IPS DF 19.7 (cell line): ENCODE results near the gene GLB1L3.
"Not testable (repeated sequence)": the region's sequence is repeated elsewhere in the genome, so short reads cannot be mapped to it uniquely, and the experiment has no call there.

Experiments used
- DNase-seq: peaks from one replicate; pipeline ENCODE4 v3.0.0-alpha.2; 2013; ENCODE audit warnings: low read depth, low spot score

GLB1L3 gene

GRCh38 chr11:134276396-134277182 lies 410 bp downstream of the GLB1L3 start:
- no peak for DNase-seq

DNA sequence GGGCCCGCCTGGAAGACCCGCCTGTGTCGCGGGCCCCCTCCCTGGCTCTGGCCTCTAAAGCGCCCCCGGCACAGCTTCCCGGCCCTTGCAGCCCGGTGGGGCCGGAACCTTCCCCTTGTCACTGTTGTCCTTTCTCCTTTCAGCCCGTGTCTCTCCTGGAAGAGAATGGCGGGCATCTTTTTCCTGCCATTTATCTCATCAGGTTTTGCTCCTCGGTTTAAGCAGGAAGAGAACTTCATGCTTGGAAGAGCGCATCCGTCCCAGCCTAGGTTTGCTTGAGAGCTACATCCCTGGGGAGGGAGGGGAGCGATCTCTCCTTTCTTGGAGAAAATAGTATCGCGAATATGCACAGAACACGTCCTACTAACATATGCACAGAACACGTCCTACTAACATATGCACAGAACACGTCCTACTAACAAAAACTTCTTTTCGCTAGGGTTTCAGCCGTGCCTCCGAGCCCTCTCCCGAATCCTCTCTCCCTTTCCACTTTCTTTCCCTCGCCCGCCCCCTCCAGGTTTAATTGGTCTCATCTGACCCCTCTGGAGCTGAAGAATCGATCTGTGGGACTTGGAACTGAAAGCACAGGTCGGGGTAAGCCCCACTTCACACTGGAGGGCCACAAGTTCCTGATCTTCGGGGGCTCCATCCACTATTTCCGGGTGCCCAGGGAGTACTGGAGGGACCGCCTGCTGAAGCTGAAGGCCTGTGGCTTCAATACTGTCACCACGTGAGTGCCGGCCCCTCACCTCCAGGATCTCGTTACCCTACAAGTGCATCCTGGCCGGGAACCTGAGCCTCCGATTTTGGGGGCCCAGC lies 1.2 kb downstream of the GLB1L3 start:
- no peak for DNase-seq

- DNase-seq: no peak
Observed at GRCh38 chr11:134278356-134278755, 2.2 kb downstream of the GLB1L3 start.

GRCh38 chr11:134281635-134282034 lies 5.5 kb downstream of the GLB1L3 start:
- DNase-seq: not testable (repeated sequence)

- DNase-seq: no peak
Observed at GRCh38 chr11:134282121-134283045, 6.2 kb downstream of the GLB1L3 start.

- DNase-seq: no peak
Observed at GRCh38 chr11:134283461-134284230, 7.5 kb downstream of the GLB1L3 start.

DNA sequence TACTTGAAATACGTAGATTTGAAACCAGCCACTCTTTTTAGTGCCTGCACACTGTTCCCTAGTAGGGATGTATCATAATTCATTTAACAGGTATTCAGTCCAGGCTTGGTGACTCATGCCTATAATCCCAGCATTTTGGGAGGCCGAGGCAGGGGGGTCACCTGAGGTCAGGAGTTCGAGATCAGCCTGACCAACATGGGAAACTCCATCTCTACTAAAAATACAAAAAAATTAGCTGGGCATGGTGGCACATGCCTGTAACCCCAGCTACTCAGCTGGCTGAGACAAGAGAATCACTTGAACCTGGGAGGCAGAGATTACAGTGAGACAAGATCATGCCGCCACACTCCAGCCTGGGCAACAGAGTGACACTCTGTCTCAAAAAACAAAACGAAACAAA lies 8.2 kb downstream of the GLB1L3 start:
- not testable (repeated sequence) for DNase-seq

DNA sequence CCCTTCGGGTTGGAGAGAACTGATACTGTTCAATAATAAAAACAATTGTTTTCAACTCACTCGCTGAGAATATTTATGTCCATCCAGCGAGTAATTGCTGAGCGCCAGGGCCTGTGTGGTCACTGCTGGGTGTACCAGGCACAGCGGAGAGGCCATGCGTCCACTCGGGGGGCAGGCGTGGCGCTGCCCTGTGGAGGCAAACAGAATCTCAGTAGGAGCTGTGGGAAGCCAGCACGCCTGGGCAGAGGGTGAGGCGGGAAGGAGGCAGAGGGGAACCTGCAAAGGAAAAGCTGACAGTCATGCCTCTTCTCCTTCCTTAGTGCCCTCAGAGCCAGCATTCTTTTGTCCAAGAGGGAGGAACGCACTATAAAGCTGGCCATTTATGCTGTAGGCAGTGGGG lies 11.4 kb downstream of the GLB1L3 start:
- DNase-seq: no peak

- DNase-seq: no peak
Observed at GRCh38 chr11:134288486-134288885, 12.3 kb downstream of the GLB1L3 start.

- DNase-seq: no peak
Observed at GRCh38 chr11:134289167-134289566, 13.0 kb downstream of the GLB1L3 start.

DNA sequence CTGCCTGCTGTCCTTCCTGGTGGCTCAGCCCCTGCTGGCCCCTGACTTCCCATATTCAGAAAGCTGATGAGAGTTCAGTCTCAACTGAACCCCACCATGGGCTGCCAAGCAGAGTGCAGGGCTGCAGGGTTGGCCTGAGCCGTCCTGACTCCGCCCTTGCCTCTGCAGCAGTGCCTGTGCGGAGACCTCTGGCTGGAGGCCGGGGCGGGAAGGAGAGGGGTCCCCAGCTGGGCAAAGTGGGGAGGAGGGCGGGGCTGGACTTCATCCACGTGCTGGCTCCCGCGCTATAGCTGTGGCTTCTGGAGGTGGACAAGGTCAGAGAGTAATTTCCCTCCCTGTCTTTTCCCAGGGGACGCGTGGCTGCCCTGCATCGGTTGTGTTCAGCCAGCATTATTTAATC lies 13.6 kb downstream of the GLB1L3 start:
- DNase-seq: no peak

GRCh38 chr11:134290646-134291045 lies 14.5 kb downstream of the GLB1L3 start:
- DNase-seq: no peak

DNA sequence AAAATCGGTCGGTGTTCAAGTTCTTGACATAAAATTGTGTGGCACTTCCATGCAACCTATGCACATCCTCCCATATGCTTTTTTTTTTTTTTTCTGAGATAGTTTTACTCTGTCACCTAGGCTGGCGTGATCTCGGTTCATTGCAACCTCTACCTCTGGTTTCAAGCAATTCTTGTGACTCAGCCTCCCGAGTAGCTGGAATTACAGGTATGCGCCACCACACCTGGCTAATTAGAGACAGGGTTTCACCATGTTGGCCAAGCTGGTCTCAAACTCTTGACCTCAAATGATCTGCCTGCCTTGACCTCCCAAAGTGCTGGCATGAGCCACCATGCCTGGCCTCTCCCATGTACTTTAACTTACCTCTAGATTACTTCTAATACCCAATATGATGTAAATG lies 15.0 kb downstream of the GLB1L3 start:
- DNase-seq: no peak

DNA sequence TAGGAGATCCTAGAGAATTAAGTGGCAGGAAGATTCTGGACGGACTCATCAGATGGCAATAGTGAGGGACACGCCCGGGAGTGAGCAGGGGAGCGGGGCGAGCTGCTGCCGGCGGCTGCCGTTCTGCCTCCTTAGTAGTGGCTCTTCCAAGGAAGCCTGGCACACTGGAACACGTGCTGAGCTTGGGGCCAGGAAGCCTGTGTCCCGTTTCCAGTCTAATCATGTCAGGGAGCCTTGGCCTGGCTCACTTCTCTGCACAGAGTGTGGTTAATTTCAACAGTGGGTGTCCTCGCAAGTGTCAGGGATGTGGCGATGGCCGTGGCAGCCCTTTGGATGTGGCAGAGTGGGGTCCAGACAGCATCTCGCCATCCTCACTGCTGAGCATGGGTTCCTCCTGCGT lies 16.5 kb downstream of the GLB1L3 start:
- DNase-seq: no peak

DNA sequence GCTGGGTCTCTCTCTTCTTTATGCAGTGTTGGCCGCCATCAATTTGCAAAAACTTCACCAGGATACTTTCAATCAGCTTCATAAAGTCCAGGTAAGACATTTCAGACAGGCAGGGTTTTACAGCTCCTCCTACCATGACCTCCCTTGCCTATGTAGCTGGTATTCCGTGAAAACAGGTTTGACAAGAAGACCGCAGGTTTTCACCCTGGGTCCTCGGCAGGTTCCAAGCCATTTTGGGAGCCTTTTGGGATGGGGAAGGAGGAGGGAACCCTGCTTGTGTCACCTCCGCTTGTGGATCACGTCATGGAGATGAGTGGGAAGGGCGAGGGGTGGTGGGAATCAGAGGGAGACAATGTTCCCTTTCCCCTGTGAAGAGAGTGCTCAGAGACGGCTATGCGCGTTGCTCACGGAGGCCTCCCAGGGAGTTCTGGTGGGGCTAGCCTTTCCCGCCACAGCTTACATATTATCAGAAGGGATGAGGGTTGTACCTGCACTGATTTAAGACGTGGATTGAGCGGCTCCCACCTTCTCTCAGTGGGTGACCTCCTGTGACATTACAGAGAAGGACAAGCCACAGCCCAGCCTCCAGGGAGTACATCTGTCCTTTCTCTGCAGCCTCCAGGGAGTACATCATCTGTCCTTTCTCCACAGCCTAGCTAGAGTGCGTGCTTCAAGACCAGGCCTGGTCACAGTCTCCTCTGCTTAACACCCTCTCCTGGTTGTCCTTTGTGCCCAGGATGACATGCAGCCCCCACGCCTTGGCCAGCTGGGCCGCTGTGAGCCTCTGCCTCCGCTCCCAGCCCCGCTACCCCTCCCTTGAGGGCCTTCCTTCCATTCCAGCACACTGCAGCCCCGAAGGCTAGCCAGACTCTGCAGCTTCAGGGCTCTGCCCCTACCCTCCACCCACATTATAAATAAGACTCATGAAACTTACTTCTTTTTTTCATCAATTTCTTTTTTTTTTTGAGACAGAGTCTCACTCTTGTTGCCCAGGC lies 17.2 kb downstream of the GLB1L3 start:
- no peak for DNase-seq

DNA sequence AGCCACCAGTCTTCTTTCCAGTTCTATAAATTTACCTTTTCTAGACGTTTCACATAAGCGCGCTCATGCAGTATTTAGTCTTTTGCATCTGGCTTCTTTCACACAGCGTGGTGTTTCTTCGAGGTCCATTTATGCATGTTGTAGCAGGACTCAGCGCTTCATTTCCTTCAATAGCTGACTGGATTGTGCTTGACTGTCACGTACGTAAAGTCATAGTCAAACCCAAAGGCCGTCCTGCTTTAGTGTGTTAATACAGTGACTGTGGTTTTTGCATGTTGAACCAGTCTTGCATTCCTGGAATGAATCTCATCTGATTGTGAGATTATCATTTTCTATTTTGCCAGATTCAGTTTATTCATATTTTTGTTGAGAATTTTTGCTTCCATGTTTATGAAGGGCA lies 18.5 kb downstream of the GLB1L3 start:
- no peak for DNase-seq

GRCh38 chr11:134312223-134312622 lies 36.0 kb downstream of the GLB1L3 start:
- DNase-seq: no peak

GRCh38 chr11:134312807-134313206 lies 36.6 kb downstream of the GLB1L3 start:
- DNase-seq: no peak

DNA sequence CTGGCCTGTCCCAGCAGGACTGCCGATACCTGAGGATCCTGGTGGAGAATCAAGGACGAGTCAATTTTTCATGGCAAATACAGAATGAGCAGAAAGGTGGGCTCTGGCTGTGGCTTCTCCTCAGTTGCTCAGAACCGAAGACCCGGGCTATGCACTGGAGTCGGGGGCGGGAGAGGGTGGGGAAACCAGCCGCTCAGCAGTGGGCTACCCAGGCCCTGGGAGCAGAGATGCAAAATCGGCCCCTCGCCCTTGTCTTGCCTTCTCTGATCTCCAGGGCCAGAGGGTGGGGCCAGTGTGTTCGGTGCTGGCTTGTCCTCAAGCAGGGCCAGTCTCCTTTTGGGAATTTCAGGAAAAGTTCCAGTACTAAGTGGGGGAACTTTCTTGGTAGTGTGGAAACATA lies 37.2 kb downstream of the GLB1L3 start:
- no peak for DNase-seq
